PC-3 (cell line): ENCODE measurements around the gene GRK2.

Source experiments
- EZH2 ChIP-seq: fragments of 300-600 bp; sonication (generic); IDR thresholded peaks from one replicate; pipeline ENCODE4 v1.6.1; 2017; ENCODE audit warnings: antibody characterized with exemption, mild to moderate bottlenecking, low read length; ENCODE audit not compliant: unreplicated experiment
- EZH2phosphoT487 ChIP-seq: fragments of 300-600 bp; sonication (generic); IDR thresholded peaks from 2 replicates; pipeline ENCODE4 v1.6.1; 2018; ENCODE audit warnings: mild to moderate bottlenecking, antibody characterized with exemption, low read length, borderline replicate concordance
- TF ChIP-seq, protein P1 (sequence below): fragments of 300-600 bp; sonication (generic); conservative IDR thresholded peaks from 2 replicates; pipeline ENCODE4 v1.5.1; 2017; ENCODE audit warnings: antibody characterized with exemption, low read depth, mild to moderate bottlenecking, low read length

DNA sequence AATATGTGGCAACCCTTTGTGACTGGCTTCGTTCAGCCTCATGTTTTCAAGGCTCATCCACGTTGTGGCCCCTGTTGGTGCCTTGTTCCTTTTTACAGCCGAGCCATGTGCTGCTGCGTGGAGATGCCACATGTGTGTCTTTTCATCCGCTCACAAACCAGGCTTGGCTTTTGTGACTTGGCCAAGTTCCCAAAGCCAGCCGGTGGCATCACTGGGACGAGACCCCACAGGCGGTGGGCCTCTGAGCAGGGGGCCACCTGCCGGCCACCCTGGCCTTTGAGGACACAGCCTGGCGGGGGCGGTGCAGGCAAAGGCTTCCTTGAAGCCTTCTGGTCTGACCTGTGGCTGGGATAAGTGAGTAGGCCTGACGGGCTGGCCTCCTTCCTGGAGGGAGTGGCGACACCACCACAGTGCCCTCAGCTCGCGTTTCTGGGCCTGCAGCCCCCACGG lies 10.5 kb downstream of the GRK2 start:
- no peak for TF ChIP-seq EZH2
- TF ChIP-seq, protein P1, sequence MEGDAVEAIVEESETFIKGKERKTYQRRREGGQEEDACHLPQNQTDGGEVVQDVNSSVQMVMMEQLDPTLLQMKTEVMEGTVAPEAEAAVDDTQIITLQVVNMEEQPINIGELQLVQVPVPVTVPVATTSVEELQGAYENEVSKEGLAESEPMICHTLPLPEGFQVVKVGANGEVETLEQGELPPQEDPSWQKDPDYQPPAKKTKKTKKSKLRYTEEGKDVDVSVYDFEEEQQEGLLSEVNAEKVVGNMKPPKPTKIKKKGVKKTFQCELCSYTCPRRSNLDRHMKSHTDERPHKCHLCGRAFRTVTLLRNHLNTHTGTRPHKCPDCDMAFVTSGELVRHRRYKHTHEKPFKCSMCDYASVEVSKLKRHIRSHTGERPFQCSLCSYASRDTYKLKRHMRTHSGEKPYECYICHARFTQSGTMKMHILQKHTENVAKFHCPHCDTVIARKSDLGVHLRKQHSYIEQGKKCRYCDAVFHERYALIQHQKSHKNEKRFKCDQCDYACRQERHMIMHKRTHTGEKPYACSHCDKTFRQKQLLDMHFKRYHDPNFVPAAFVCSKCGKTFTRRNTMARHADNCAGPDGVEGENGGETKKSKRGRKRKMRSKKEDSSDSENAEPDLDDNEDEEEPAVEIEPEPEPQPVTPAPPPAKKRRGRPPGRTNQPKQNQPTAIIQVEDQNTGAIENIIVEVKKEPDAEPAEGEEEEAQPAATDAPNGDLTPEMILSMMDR, result no peak
- TF ChIP-seq EZH2phosphoT487, result no peak
